Glutamatergic neuron (in vitro differentiated cells): ENCODE results near the gene EXPH5. TPM values are rescaled to one million over a fixed set of nuclear protein-coding genes. Genes with fewer than 3 reads are reported as not detected.
"Not testable (repeated sequence)": the region's sequence is repeated elsewhere in the genome, so short reads cannot be mapped to it uniquely, and the experiment has no call there.

Experiments
- DNase-seq: peaks from one replicate; pipeline ENCODE4 v3.0.0; 2022
- H3K27ac Mint-ChIP-seq: one replicate; pipeline ENCODE4 v1.8.0; 2020; ENCODE audit warnings: mild to moderate bottlenecking, mixed read lengths, inconsistent platforms; ENCODE audit not compliant: unreplicated experiment
- H3K27me3 Mint-ChIP-seq: one replicate; pipeline ENCODE4 v1.8.0; 2020; ENCODE audit warnings: mild to moderate bottlenecking, moderate library complexity, mixed read lengths, inconsistent platforms; ENCODE audit not compliant: unreplicated experiment
- H3K36me3 Mint-ChIP-seq: one replicate; pipeline ENCODE4 v1.8.0; 2020; ENCODE audit warnings: mild to moderate bottlenecking, mixed read lengths, inconsistent platforms; ENCODE audit not compliant: unreplicated experiment
- H3K4me1 Mint-ChIP-seq: one replicate; pipeline ENCODE4 v1.8.0; 2020; ENCODE audit warnings: mild to moderate bottlenecking, low read depth, mixed read lengths, inconsistent platforms; ENCODE audit not compliant: unreplicated experiment
- H3K4me3 Mint-ChIP-seq: one replicate; pipeline ENCODE4 v1.8.0; 2020; ENCODE audit warnings: mild to moderate bottlenecking, mixed read lengths, inconsistent platforms; ENCODE audit not compliant: unreplicated experiment
- H3K9me3 Mint-ChIP-seq: one replicate; pipeline ENCODE4 v1.8.0; 2020; ENCODE audit warnings: mild to moderate bottlenecking, moderate library complexity, mixed read lengths, inconsistent platforms; ENCODE audit not compliant: unreplicated experiment
- CTCF ChIP-seq: fragments of 200-600 bp; sonication (generic); IDR thresholded peaks from one replicate; pipeline ENCODE4 v1.5.0; 2021; ENCODE audit not compliant: partially characterized antibody, unreplicated experiment
- long read RNA-seq: library from polyadenylated mRNA; unstranded; transcript quantifications from one replicate; pipeline ENCODE4 v2.0.0, GENCODE V29; 2020; ENCODE audit not compliant: unreplicated experiment
- total RNA-seq: library from RNA; stranded (reverse); fragmentation: NEBNext Ultra II Directional; extraction: Animal tissue kit (Norgen Biotek cat#: 25700); gene quantifications from one replicate; pipeline ENCODE4 v1.2.1, GENCODE V29; 2021; ENCODE audit not compliant: unreplicated experiment

EXPH5 gene
- 0.44 TPM for total RNA-seq
- long read RNA-seq: 0 reads

GRCh38 chr11:108593214-108593922 lies at the start of gene EXPH5:
Gene EXPH5, minus strand, starts transcription at chr11:108593768. Its CDS starts 232 bp downstream, at chr11:108593536.
- Mint-ChIP-seq H3K27me3 (peaks cover 2% of the 10 kb centered on the region), H3K27ac (no peak within 1 kb of the TSS), H3K9me3 (peaks cover 6% of the 10 kb centered on the region), H3K4me3 (peak within 1 kb of the TSS; percentile 95), H3K36me3 (no peaks in the 10 kb centered on the region), H3K4me1 (peaks cover 6% of the 10 kb centered on the region)
- TF ChIP-seq CTCF: no peak
- DNase-seq: peak; percentile 81

GRCh38 chr11:108641752-108642151 lies 48.2 kb upstream of the EXPH5 start:
- H3K36me3 Mint-ChIP-seq, H3K4me3 Mint-ChIP-seq, H3K4me1 Mint-ChIP-seq, H3K9me3 Mint-ChIP-seq, H3K27ac Mint-ChIP-seq, H3K27me3 Mint-ChIP-seq, DNase-seq: not testable (repeated sequence)

- DNase-seq: no peak
- Mint-ChIP-seq H3K9me3 (no peaks in the 10 kb centered on the region), H3K4me1 (no peaks in the 10 kb centered on the region), H3K27ac (no peak overlapping the region), H3K4me3 (no peak overlapping the region), H3K27me3 (no peaks in the 10 kb centered on the region), H3K36me3 (no peaks in the 10 kb centered on the region)
- no peak for TF ChIP-seq CTCF
Observed at GRCh38 chr11:108639146-108639545, 45.6 kb upstream of the EXPH5 start.

GRCh38 chr11:108636222-108636621 lies 42.7 kb upstream of the EXPH5 start:
- Mint-ChIP-seq H3K36me3 (no peaks in the 10 kb centered on the region), H3K27me3 (no peaks in the 10 kb centered on the region), H3K9me3 (no peaks in the 10 kb centered on the region), H3K4me1 (no peaks in the 10 kb centered on the region), H3K27ac (no peak overlapping the region), H3K4me3 (no peak overlapping the region)
- DNase-seq: no peak
- TF ChIP-seq CTCF: no peak

GRCh38 chr11:108635106-108635505 lies 41.5 kb upstream of the EXPH5 start:
- Mint-ChIP-seq H3K9me3 (no peaks in the 10 kb centered on the region), H3K4me3 (no peak overlapping the region), H3K27me3 (no peaks in the 10 kb centered on the region), H3K27ac (no peak overlapping the region), H3K4me1 (no peaks in the 10 kb centered on the region), H3K36me3 (no peaks in the 10 kb centered on the region)
- TF ChIP-seq CTCF: no peak
- no peak for DNase-seq
